NCI-H2196 (cell line): ENCODE results near the gene CEACAM5.
A peak's percentile ranks its signal among the peaks of the same experiment; 100 is the strongest.
"Not testable (repeated sequence)": the region's sequence is repeated elsewhere in the genome, so short reads cannot be mapped to it uniquely, and the experiment has no call there.

Experiments used
- DNase-seq: peaks from one replicate; lab custom pipeline; 2025; ENCODE audit not compliant: unreplicated experiment; lab: John Stamatoyannopoulos, UW

Gene CEACAM5

DNA sequence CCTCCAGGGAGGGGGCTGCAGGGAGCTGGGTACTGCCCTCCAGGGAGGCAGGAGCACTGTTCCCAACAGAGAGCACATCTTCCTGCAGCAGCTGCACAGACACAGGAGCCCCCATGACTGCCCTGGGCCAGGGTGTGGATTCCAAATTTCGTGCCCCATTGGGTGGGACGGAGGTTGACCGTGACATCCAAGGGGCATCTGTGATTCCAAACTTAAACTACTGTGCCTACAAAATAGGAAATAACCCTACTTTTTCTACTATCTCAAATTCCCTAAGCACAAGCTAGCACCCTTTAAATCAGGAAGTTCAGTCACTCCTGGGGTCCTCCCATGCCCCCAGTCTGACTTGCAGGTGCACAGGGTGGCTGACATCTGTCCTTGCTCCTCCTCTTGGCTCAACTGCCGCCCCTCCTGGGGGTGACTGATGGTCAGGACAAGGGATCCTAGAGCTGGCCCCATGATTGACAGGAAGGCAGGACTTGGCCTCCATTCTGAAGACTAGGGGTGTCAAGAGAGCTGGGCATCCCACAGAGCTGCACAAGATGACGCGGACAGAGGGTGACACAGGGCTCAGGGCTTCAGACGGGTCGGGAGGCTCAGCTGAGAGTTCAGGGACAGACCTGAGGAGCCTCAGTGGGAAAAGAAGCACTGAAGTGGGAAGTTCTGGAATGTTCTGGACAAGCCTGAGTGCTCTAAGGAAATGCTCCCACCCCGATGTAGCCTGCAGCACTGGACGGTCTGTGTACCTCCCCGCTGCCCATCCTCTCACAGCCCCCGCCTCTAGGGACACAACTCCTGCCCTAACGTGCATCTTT, 7.8 kb upstream of the CEACAM5 start:
- DNase-seq: no peak

DNA sequence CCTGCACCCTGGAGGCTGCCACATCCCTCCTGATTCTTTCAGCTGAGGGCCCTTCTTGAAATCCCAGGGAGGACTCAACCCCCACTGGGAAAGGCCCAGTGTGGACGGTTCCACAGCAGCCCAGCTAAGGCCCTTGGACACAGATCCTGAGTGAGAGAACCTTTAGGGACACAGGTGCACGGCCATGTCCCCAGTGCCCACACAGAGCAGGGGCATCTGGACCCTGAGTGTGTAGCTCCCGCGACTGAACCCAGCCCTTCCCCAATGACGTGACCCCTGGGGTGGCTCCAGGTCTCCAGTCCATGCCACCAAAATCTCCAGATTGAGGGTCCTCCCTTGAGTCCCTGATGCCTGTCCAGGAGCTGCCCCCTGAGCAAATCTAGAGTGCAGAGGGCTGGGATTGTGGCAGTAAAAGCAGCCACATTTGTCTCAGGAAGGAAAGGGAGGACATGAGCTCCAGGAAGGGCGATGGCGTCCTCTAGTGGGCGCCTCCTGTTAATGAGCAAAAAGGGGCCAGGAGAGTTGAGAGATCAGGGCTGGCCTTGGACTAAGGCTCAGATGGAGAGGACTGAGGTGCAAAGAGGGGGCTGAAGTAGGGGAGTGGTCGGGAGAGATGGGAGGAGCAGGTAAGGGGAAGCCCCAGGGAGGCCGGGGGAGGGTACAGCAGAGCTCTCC, 6.9 kb upstream of the CEACAM5 start:
- peak; percentile 62 for DNase-seq

DNA sequence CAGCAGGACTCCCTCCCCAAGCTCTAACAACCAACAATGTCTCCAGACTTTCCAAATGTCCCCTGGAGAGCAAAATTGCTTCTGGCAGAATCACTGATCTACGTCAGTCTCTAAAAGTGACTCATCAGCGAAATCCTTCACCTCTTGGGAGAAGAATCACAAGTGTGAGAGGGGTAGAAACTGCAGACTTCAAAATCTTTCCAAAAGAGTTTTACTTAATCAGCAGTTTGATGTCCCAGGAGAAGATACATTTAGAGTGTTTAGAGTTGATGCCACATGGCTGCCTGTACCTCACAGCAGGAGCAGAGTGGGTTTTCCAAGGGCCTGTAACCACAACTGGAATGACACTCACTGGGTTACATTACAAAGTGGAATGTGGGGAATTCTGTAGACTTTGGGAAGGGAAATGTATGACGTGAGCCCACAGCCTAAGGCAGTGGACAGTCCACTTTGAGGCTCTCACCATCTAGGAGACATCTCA, 6.2 kb upstream of the CEACAM5 start:
- no peak for DNase-seq

DNA sequence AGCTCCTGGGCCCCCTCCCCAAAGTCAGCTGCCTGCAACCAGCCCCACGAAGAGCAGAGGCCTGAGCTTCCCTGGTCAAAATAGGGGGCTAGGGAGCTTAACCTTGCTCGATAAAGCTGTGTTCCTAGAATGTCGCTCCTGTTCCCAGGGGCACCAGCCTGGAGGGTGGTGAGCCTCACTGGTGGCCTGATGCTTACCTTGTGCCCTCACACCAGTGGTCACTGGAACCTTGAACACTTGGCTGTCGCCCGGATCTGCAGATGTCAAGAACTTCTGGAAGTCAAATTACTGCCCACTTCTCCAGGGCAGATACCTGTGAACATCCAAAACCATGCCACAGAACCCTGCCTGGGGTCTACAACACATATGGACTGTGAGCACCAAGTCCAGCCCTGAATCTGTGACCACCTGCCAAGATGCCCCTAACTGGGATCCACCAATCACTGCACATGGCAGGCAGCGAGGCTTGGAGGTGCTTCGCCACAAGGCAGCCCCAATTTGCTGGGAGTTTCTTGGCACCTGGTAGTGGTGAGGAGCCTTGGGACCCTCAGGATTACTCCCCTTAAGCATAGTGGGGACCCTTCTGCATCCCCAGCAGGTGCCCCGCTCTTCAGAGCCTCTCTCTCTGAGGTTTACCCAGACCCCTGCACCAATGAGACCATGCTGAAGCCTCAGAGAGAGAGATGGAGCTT, 4.7 kb upstream of the CEACAM5 start:
- no peak for DNase-seq

DNA sequence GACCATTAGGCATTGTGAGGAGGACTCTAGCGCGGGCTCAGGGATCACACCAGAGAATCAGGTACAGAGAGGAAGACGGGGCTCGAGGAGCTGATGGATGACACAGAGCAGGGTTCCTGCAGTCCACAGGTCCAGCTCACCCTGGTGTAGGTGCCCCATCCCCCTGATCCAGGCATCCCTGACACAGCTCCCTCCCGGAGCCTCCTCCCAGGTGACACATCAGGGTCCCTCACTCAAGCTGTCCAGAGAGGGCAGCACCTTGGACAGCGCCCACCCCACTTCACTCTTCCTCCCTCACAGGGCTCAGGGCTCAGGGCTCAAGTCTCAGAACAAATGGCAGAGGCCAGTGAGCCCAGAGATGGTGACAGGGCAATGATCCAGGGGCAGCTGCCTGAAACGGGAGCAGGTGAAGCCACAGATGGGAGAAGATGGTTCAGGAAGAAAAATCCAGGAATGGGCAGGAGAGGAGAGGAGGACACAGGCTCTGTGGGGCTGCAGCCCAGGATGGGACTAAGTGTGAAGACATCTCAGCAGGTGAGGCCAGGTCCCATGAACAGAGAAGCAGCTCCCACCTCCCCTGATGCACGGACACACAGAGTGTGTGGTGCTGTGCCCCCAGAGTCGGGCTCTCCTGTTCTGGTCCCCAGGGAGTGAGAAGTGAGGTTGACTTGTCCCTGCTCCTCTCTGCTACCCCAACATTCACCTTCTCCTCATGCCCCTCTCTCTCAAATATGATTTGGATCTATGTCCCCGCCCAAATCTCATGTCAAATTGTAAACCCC, 2.8 kb upstream of the CEACAM5 start:
- no peak for DNase-seq

GRCh38 chr19:41706741-41707501, 1.5 kb upstream of the CEACAM5 start:
- DNase-seq: peak; percentile 79

DNA sequence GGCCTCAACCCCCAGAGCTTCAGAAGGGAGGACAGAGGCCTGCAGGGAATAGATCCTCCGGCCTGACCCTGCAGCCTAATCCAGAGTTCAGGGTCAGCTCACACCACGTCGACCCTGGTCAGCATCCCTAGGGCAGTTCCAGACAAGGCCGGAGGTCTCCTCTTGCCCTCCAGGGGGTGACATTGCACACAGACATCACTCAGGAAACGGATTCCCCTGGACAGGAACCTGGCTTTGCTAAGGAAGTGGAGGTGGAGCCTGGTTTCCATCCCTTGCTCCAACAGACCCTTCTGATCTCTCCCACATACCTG, 969 bp upstream of the CEACAM5 start:
- peak; percentile 41 for DNase-seq

- no peak for DNase-seq
Measured at GRCh38 chr19:41707871-41708371, 505 bp upstream of the CEACAM5 start.

DNA sequence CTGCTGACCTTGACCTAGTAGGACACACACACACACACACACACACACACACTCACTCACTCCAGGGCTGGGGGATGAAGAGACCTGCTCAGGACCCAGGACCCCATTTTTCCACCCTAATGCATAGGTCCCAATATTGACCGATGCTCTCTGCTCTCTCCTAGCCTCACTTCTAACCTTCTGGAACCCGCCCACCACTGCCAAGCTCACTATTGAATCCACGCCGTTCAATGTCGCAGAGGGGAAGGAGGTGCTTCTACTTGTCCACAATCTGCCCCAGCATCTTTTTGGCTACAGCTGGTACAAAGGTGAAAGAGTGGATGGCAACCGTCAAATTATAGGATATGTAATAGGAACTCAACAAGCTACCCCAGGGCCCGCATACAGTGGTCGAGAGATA, 1.1 kb downstream of the CEACAM5 start:
- not testable (repeated sequence) for DNase-seq

DNA sequence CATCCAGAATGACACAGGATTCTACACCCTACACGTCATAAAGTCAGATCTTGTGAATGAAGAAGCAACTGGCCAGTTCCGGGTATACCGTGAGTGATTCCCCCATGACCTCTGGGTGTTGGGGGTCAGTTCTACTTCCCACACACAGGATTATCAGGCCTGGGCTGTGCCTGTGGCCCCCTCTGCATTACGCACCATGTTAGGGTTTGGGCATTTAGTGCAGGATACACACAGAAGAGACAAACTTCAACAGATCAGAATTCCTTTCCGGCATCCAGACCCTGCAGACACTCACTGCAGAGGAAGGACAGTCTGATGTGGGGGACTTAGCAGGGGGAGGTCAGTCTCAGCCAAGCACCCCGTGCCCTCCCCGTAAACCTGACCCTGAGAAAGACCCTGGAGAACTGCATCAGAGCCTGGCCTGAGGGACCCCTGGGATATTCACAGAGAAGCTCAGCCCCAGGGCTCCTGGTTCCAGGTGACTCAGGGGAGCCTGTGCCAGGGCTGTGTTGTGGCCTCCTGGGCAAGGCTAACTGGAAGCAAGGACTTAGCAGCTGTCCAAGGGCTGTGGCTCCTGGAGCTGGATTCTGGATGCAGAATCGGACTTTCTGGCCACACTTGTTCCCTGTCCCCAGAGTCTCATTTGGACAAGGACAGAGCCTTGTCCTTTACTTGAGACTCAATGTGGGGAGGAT, 1.7 kb downstream of the CEACAM5 start:
- no peak for DNase-seq

DNA sequence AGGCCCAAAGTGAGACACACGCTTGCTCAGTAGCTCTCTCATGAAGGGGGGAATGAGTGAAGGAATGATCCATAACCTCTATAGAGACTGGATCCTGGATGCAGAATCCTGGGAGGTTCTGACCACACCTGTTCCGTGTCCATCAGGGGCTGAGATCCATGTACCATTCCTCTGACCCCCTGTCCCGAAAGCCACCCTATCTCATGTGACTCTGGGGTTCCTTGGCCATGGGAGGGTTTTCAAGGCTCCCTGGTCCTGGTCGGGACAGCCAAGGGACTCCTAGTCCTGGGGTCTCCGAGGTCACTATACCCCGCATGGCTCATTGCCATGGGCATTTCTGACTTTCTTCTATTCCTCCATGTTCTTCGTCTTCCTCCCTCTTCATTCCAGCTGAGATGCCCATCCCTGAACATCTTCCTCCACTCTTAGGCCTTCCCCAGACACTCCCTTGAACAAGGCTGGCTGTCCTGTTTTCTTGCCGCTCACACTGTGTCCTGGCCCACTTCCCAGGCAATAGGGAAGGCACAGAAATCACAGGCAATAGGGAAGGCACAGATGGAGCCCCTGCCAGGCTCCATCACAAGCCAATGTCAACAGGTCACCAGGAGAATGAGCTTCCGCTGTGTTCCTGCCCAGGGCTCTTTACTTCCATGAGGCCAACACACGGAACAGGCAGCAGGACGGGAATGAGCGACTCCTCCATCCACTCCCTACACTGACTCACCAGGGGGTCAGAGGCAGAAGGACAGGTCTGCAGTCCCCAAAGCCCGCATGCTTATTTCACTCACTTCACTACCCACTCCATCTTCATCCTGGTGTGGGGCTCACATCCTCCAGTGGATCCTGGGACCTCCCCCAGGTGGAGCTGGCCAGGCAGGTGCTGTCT, 3.2 kb downstream of the CEACAM5 start:
- DNase-seq: no peak

DNA sequence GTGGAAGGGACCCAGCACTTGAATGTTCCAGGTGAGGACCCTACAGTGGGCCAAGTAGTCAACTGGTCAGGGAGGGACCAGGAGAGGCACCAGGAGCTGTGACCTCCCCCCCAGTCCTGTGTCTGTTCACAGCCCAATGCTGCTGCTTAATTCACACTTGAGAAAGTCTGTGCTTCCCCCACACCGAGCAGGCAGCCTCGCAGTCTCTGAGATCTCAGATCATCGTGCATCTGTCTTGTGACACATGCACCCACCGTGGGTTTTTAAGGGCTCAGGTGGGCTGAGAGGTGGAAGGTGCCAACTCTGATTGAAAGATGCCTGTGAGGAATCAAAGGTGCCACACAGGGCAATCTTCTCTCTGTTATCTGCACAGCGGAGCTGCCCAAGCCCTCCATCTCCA, 6.2 kb downstream of the CEACAM5 start:
- DNase-seq: no peak

- DNase-seq: no peak
Measured at GRCh38 chr19:41718761-41719160, 10.3 kb downstream of the CEACAM5 start.

GRCh38 chr19:41720103-41720502, 11.7 kb downstream of the CEACAM5 start:
- no peak for DNase-seq

DNA sequence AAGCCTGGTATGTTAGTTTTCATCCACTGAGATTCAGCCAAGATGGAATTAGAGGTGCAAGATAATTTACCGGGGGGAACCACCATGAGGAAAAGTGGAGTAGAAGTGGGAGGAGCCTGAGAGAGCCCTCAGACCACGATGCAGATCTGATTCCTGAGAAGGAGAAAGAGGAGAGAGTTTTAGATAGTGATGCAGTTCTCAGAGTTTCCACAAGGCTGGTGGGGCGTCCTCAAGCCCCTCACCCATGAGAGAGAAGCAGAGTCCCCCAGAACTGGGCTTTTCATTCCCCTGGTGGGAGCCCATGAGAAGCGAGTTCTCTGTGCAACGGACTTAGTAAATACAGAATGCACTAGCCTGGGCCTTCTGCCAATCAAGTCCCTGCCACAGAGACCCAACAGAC, 18.1 kb downstream of the CEACAM5 start:
- no peak for DNase-seq

GRCh38 chr19:41734156-41734555, 25.7 kb downstream of the CEACAM5 start:
- DNase-seq: no peak

DNA sequence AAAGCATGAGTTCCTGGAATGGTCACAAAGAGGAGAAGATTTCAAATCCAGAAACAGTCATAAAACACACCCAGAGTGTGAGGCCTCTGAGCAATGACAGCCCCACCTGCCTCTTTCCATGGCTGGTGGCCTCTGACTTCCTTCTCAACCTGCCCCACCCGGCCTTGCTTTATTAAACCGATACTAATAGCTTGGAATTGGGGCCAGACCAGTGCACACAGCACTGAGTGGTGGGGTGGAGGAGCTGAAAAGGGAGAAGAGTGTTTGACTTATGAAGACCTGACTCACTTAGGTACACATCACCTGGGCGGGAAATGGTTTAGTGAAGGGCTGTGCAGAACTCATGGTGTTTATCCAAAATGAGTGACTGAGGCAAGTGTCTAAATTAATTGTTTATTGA, 26.2 kb downstream of the CEACAM5 start:
- DNase-seq: peak; percentile 82

DNA sequence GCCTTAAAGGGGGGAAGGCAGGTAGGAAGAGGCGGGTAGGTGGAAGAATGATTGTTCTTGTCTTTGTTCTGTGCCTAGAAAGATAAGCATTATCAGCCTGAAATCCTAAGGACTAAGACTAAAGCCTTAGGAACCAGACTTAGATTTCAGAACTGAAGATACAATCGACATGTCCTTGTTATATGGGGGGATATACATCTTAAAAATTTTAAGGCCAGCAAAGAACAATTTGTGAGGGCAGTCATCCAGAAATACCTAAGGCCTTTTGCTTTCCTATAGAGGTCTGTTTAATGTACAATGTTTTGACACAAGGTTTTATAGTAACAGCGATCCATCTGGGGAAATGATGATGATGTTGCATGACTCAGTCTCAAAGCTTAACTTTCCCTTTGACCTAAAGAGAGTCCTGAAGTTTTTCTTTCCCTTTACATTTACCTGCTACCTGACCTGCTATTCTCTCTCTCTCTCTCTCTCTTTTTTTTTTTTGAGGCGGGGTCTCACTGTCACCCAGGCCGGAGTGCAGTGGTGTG, 26.7 kb downstream of the CEACAM5 start:
- DNase-seq: no peak

- no peak for DNase-seq
Measured at GRCh38 chr19:41739361-41739760, 30.9 kb downstream of the CEACAM5 start.
